ENCODE measurements around the gene ADAP1. TPM values are rescaled to one million over a fixed set of nuclear protein-coding genes. Genes with fewer than 3 reads are reported as not detected.

The ADAP1 gene
- total and polyA plus RNA-seq, 2 of the 13 experiments (the other 11 are each of a cell fraction or from before 2014, with no cell fraction given), result 10.5 to 24.6 TPM

- TF ChIP-seq PATZ1 (CRISPR knock-in tag; IDR thresholded peaks at IDR 0.05) (no peak), NCOA2 (CRISPR knock-in tag; IDR thresholded peaks at IDR 0.05) (no peak), CEBPZ (IDR thresholded peaks at IDR 0.05; ENCODE audit: low read length) (no peak), ZNF792 (CRISPR knock-in tag; IDR thresholded peaks at IDR 0.05) (no peak), REPIN1 (CRISPR knock-in tag; IDR thresholded peaks at IDR 0.05; ENCODE audit: borderline replicate concordance, low read depth) (no peak), ZBTB44 (CRISPR knock-in tag; IDR thresholded peaks at IDR 0.05) (no peak), FOXA1 (IDR thresholded peaks at IDR 0.05) (no peak), FOXA1 (CRISPR knock-in tag; IDR thresholded peaks at IDR 0.05) (no peak), ZMAT3 (CRISPR knock-in tag; conservative IDR thresholded peaks at IDR 0.05) (no peak)
These were observed 65.5 kb downstream of the ADAP1 start (continued) for GRCh38 chr7:889025-889390.
